K562 treated with DMSO at 1 percent for 24 hours (cell line): ENCODE data around the gene DDX60. TPM values are rescaled to one million over a fixed set of nuclear protein-coding genes. Genes with fewer than 3 reads are reported as not detected.

ENCODE experiments used
- total RNA-seq: library from RNA; unstranded; fragments of 300-600 nt; gene quantifications from 2 replicates; pipeline ENCODE4 v1.2.3, GENCODE V29; 2022; ENCODE audit warnings: low read depth; ENCODE audit not compliant: insufficient read depth

The DDX60 gene
- 0.45 and 0.66 TPM in 2 replicates for total RNA-seq

GRCh38 chr4:168318266-168318895 lies at the start of gene DDX60:
TSS of gene DDX60 (minus strand) at chr4:168318752. CDS start at chr4:168311259, 7,493 bp downstream.

Other genes starting within 250 kb of the DDX60 start
- not detected in 2 replicates for gene ANXA10, start 226.2 kb downstream of the DDX60 start, total RNA-seq
- 8.0 and 8.7 TPM in 2 replicates for gene DDX60L, start 161.7 kb upstream of the DDX60 start, total RNA-seq
- gene PALLD, start 178.3 kb upstream of the DDX60 start, total RNA-seq: not detected in 2 replicates